Measurements from ENCODE around the gene ELFN1.

- TF ChIP-seq CTCF (IDR thresholded peaks at IDR 0.05; ENCODE audit: insufficient read depth, low read length), result no peak
- TF ChIP-seq GABPA (IDR thresholded peaks at IDR 0.05; ENCODE audit: low read depth), result no peak
- no peak for TF ChIP-seq POLR2AphosphoS5 (IDR thresholded peaks at IDR 0.05; ENCODE audit: low read depth)
These were observed 34.1 kb downstream of the ELFN1 start for GRCh38 chr7:1703871-1704810.
